K562 (cell line): ENCODE results near the gene PDGFD.

Experiments
- ATF6 ChIP-seq: sonication (generic); formaldehyde crosslinking; IDR thresholded peaks from 2 replicates; pipeline ENCODE4 v1.4.0; 2020; ENCODE audit warnings: mild to moderate bottlenecking, missing genetic modification reagents
- CTCF ChIP-seq, 3 experiments: IDR thresholded peaks in 2 of 3; conservative IDR thresholded peaks in 1 of 3; 2 replicates each; pipeline ENCODE4 v1.5.1; 2011 to 2012; ENCODE audit warnings: low read length in 3 of 3, mild to moderate bottlenecking in 3 of 3, control low read depth in 2 of 3, improper control_type of control experiment in 1 of 3, inconsistent platforms in 1 of 3, low read depth in 1 of 3, mixed read lengths in 1 of 3, moderate library complexity in 1 of 3; ENCODE audit not compliant: insufficient read depth in 2 of 3
- FOS ChIP-seq: IDR thresholded peaks from 3 replicates; pipeline ENCODE4 v1.6.1; 2011; ENCODE audit not compliant: insufficient read length; ENCODE audit errors: extremely low read depth
- JUNB ChIP-seq: fragments of 450-650 bp; formaldehyde crosslinking; conservative IDR thresholded peaks from 2 replicates; pipeline ENCODE4 v1.4.0; 2020; ENCODE audit warnings: mild to moderate bottlenecking
- JUND ChIP-seq, 2 experiments: IDR thresholded peaks; 2 replicates in 1 of 2; 3 replicates in 1 of 2; pipeline ENCODE4 v1.6.1; 2011; ENCODE audit warnings: borderline replicate concordance in 2 of 2, low read depth in 2 of 2, low read length in 2 of 2, improper control_type of control experiment in 1 of 2, missing biosample characterization in 1 of 2, missing genetic modification characterization in 1 of 2, missing genetic modification reagents in 1 of 2
- ZBED1 ChIP-seq: IDR thresholded peaks from 2 replicates; pipeline ENCODE4 v1.6.1; 2014
- ZNF507 ChIP-seq: conservative IDR thresholded peaks from 2 replicates; pipeline ENCODE4 v1.6.1; 2017; ENCODE audit warnings: missing genetic modification characterization, missing compliant biosample characterization
- TF ChIP-seq, protein P1 (sequence below), 2 experiments: fragments of 450-650 bp; IDR thresholded peaks; 2 replicates each; pipeline ENCODE4 v1.6.1; 2016; ENCODE audit warnings: mild to moderate bottlenecking in 2 of 2, borderline replicate concordance in 1 of 2, low read depth in 1 of 2, moderate library complexity in 1 of 2

GRCh38 chr11:104118105-104118744 lies 45.7 kb downstream of the PDGFD start:
- TF ChIP-seq CTCF (IDR thresholded peaks at IDR 0.05 in 2 of 3, conservative IDR thresholded peaks at IDR 0.05 in 1 of 3; ENCODE audit: insufficient read depth in 2 of 3, low read depth in 1 of 3, low read length in 3 of 3) (no peak), FOS (no peak), JUNB (CRISPR knock-in tag) (no peak), ZBED1 (no peak), ATF6 (CRISPR knock-in tag) (no peak), JUND (IDR thresholded peaks at IDR 0.05; ENCODE audit: borderline replicate concordance, low read depth, low read length) (no peak), JUND (tag; IDR thresholded peaks at IDR 0.05; ENCODE audit: borderline replicate concordance, low read depth, low read length) (no peak), ZNF507 (tag) (no peak)
- TF ChIP-seq, protein P1, sequence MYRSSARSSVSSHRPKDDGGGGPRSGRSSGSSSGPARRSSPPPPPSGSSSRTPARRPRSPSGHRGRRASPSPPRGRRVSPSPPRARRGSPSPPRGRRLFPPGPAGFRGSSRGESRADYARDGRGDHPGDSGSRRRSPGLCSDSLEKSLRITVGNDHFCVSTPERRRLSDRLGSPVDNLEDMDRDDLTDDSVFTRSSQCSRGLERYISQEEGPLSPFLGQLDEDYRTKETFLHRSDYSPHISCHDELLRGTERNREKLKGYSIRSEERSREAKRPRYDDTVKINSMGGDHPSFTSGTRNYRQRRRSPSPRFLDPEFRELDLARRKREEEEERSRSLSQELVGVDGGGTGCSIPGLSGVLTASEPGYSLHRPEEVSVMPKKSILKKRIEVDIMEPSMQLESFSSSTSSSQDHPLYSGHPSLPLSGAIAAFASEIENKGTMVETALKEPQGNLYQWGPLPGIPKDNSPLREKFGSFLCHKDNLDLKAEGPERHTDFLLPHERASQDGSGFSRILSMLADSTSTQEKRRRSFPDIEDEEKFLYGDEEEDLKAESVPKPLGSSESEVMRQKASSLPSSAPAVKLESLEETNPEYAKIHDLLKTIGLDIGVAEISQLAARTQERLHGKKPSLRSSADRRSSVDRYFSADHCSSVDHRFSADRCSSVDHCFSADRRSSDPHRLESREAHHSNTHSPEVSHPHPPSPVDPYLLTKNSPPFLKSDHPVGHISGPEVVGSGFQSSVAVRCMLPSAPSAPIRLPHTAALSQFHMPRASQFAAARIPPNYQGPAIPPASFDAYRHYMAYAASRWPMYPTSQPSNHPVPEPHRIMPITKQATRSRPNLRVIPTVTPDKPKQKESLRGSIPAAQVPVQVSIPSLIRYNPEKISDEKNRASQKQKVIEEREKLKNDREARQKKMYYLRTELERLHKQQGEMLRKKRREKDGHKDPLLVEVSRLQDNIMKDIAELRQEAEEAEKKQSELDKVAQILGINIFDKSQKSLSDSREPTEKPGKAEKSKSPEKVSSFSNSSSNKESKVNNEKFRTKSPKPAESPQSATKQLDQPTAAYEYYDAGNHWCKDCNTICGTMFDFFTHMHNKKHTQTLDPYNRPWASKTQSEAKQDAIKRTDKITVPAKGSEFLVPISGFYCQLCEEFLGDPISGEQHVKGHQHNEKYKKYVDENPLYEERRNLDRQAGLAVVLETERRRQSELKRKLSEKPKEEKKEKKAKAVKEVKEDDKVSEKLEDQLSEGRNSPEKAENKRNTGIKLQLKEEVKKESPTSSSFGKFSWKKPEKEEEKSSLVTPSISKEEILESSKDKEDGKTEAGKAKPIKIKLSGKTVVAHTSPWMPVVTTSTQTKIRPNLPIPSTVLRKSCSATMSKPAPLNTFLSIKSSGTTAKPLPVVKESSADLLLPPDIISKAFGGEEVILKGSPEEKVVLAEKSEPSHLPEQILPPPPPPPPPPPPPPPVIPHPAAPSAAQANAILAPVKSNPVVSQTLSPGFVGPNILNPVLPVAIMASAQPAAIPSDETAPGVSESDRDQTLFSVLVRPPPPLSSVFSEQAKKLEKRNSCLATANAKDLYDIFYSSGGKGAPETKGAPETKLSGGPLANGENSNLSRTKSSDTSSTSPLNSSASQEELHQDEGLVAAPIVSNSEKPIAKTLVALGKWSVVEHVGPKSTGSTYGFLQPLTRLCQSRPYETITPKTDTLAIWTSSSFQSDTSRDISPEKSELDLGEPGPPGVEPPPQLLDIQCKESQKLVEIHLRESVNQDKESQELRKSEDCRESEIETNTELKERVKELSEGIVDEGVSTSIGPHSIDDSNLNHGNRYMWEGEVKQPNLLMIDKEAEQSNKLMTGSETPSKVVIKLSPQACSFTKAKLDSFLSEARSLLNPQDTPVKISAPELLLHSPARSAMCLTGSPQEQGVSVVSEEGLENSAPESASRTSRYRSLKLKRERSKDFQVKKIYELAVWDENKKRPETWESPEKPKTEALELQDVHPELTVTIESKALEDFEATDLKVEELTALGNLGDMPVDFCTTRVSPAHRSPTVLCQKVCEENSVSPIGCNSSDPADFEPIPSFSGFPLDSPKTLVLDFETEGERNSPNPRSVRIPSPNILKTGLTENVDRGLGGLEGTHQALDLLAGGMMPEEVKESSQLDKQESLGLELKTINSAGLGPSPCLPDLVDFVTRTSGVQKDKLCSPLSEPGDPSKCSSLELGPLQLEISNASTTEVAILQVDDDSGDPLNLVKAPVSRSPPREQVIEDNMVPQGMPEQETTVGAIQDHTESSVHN (IDR thresholded peaks at IDR 0.05; ENCODE audit: borderline replicate concordance in 1 of 2, low read depth in 1 of 2): no peak
